ENCODE results near the gene OR51B2. TPM values are rescaled to one million over a fixed set of nuclear protein-coding genes. Genes with fewer than 3 reads are reported as not detected.

Gene OR51B2
- total RNA-seq, 1 experiment from 2014 or later = 0.11 TPM

GRCh38 chr11:5310423-5310822 is 13.7 kb downstream of the OR51B2 start:
- no peaks in the 10 kb centered on the region for H3K36me3 ChIP-seq (ENCODE audit: low read depth, low read length)
- H3K9me2 ChIP-seq (replicated peaks; ENCODE audit: low read length) = no peaks in the 10 kb centered on the region
- CTCF ChIA-PET = no interaction called here
- H3K4me1 ChIP-seq (ENCODE audit: insufficient read depth, low read length) = no peaks in the 10 kb centered on the region
- H2AFZ ChIP-seq (ENCODE audit: low read length) = no peak overlapping the region
- H3K79me2 ChIP-seq (ENCODE audit: low read length) = no peaks in the 10 kb centered on the region
- DNase-seq (no peak), ATAC-seq (no peak)
- intact Hi-C loops (cut with micrococcal nuclease) = no loop called here
- no peaks in the 10 kb centered on the region for H4K20me1 ChIP-seq (ENCODE audit: low read length)
- BruUV-seq (replicated peaks) = no TSS peak
- no peak overlapping the region for H3K9ac ChIP-seq (ENCODE audit: low read length)
- H3K27ac ChIP-seq (ENCODE audit: low read length) = no peak overlapping the region
- no peak overlapping the region for H3K4me3 ChIP-seq (ENCODE audit: low read length)
- H3K27me3 ChIP-seq (ENCODE audit: low read length) = peaks cover 7% of the 10 kb centered on the region; the same call in 1 of the 2 replicates
- H3F3A ChIP-seq (ENCODE audit: low read length, unreplicated experiment) = no peaks in the 10 kb centered on the region
- H3K4me2 ChIP-seq (ENCODE audit: low read length) = no peak overlapping the region
- no peaks in the 10 kb centered on the region for H3K9me3 ChIP-seq (ENCODE audit: low read length)
- POLR2A ChIA-PET (ENCODE audit: unreplicated experiment) = no interaction called here
- TF ChIP-seq EZH2 (IDR thresholded peaks at IDR 0.05; ENCODE audit: low read length, unreplicated experiment) = no peak
- TF ChIP-seq CTCF (conservative IDR thresholded peaks at IDR 0.05; ENCODE audit: low read depth, low read length) = no peak
- TF ChIP-seq EZH2phosphoT487 (IDR thresholded peaks at IDR 0.05; ENCODE audit: borderline replicate concordance, low read length) = no peak

GRCh38 chr11:5307256-5308019 is 16.7 kb downstream of the OR51B2 start:
- no peak for ATAC-seq
- intact Hi-C loops (cut with micrococcal nuclease) = no loop called here

More at GRCh38 chr11:5307256-5308019, 16.7 kb downstream of the OR51B2 start:
- Histone ChIP-seq H3K79me2 (ENCODE audit: low read length) (no peaks in the 10 kb centered on the region), H3K9ac (ENCODE audit: low read length) (no peak overlapping the region), H3F3A (ENCODE audit: low read length, unreplicated experiment) (no peaks in the 10 kb centered on the region), H4K20me1 (ENCODE audit: low read length) (no peaks in the 10 kb centered on the region), H3K4me3 (ENCODE audit: low read length) (no peak overlapping the region), H3K4me2 (ENCODE audit: low read length) (no peak overlapping the region), H3K9me2 (replicated peaks; ENCODE audit: low read length) (no peaks in the 10 kb centered on the region), H3K9me3 (ENCODE audit: low read length) (no peaks in the 10 kb centered on the region), H2AFZ (ENCODE audit: low read length) (no peak overlapping the region), H3K27me3 (ENCODE audit: low read length) (peaks cover 7% of the 10 kb centered on the region; the same call in 1 of the 2 replicates), H3K27ac (ENCODE audit: low read length) (no peak overlapping the region), H3K4me1 (ENCODE audit: insufficient read depth, low read length) (no peaks in the 10 kb centered on the region), H3K36me3 (ENCODE audit: low read depth, low read length) (no peaks in the 10 kb centered on the region)
- CTCF ChIA-PET = no interaction called here
- no TSS peak for BruUV-seq (replicated peaks)
- TF ChIP-seq EZH2phosphoT487 (IDR thresholded peaks at IDR 0.05; ENCODE audit: borderline replicate concordance, low read length) (no peak), EZH2 (IDR thresholded peaks at IDR 0.05; ENCODE audit: low read length, unreplicated experiment) (no peak), CTCF (conservative IDR thresholded peaks at IDR 0.05; ENCODE audit: low read depth, low read length) (no peak)
- POLR2A ChIA-PET (ENCODE audit: unreplicated experiment) = no interaction called here
- no peak for DNase-seq
